ENCODE data around the gene ACSM4. TPM values are rescaled to one million over a fixed set of nuclear protein-coding genes. Genes with fewer than 3 reads are reported as not detected.
"Not testable (repeated sequence)": the region's sequence is repeated elsewhere in the genome, so short reads cannot be mapped to it uniquely, and the experiment has no call there.

The ACSM4 gene
- total RNA-seq, 1 experiment from 2014 or later: not detected

- H3K4me2 ChIP-seq (ENCODE audit: low read length): no peak overlapping the region
- H3K36me3 ChIP-seq (ENCODE audit: low read depth, low read length): no peaks in the 10 kb centered on the region
- H3K27me3 ChIP-seq (ENCODE audit: low read length): peaks cover 11% of the 10 kb centered on the region
- CTCF ChIA-PET: no interaction called here
- H3K9me2 ChIP-seq (replicated peaks; ENCODE audit: low read length): no peaks in the 10 kb centered on the region
- H2AFZ ChIP-seq (ENCODE audit: low read length): no peak overlapping the region
- no peaks in the 10 kb centered on the region for H3K4me1 ChIP-seq (ENCODE audit: insufficient read depth, low read length)
- H3K9ac ChIP-seq (ENCODE audit: low read length): no peak overlapping the region
- no peak overlapping the region for H3K4me3 ChIP-seq (ENCODE audit: low read length)
- POLR2A ChIA-PET (ENCODE audit: unreplicated experiment): no interaction called here
- H4K20me1 ChIP-seq (ENCODE audit: low read length): no peaks in the 10 kb centered on the region
- ATAC-seq (no peak), DNase-seq (no peak)
- intact Hi-C loops (cut with micrococcal nuclease): no loop called here
- H3F3A ChIP-seq (ENCODE audit: low read length, unreplicated experiment): no peaks in the 10 kb centered on the region
- no peak overlapping the region for H3K27ac ChIP-seq (ENCODE audit: low read length)
- no peaks in the 10 kb centered on the region for H3K9me3 ChIP-seq (ENCODE audit: low read length)
- BruUV-seq (replicated peaks): no TSS peak
- TF ChIP-seq EZH2 (IDR thresholded peaks at IDR 0.05; ENCODE audit: low read length, unreplicated experiment) (no peak), EZH2phosphoT487 (IDR thresholded peaks at IDR 0.05; ENCODE audit: borderline replicate concordance, low read length) (no peak), CTCF (conservative IDR thresholded peaks at IDR 0.05; ENCODE audit: low read depth, low read length) (no peak)
- H3K79me2 ChIP-seq (ENCODE audit: low read length): no peaks in the 10 kb centered on the region
Observed at GRCh38 chr12:7282844-7283243, 21.0 kb upstream of the ACSM4 start.

- TF ChIP-seq EZH2 (IDR thresholded peaks at IDR 0.05; ENCODE audit: low read length, unreplicated experiment) (no peak), CTCF (conservative IDR thresholded peaks at IDR 0.05; ENCODE audit: low read depth, low read length) (no peak), EZH2phosphoT487 (IDR thresholded peaks at IDR 0.05; ENCODE audit: borderline replicate concordance, low read length) (no peak)
- H2AFZ ChIP-seq (ENCODE audit: low read length): no peak overlapping the region
- H3K4me2 ChIP-seq (ENCODE audit: low read length): no peak overlapping the region
- BruUV-seq (replicated peaks): no TSS peak
- H3K27ac ChIP-seq (ENCODE audit: low read length): no peak overlapping the region
- H3K4me1 ChIP-seq (ENCODE audit: insufficient read depth, low read length): no peaks in the 10 kb centered on the region
- no peaks in the 10 kb centered on the region for H3K9me2 ChIP-seq (replicated peaks; ENCODE audit: low read length)
- no peaks in the 10 kb centered on the region for H3K36me3 ChIP-seq (ENCODE audit: low read depth, low read length)
- ATAC-seq (no peak), DNase-seq (peak; percentile 6)
- H3K79me2 ChIP-seq (ENCODE audit: low read length): no peaks in the 10 kb centered on the region
- H3K9me3 ChIP-seq (ENCODE audit: low read length): peaks cover 3% of the 10 kb centered on the region; the same call in 1 of the 2 replicates
- ChIA-PET CTCF (no interaction called here), POLR2A (ENCODE audit: unreplicated experiment) (no interaction called here)
- intact Hi-C loops (cut with micrococcal nuclease): no loop called here
- H3F3A ChIP-seq (ENCODE audit: low read length, unreplicated experiment): no peaks in the 10 kb centered on the region
- H3K27me3 ChIP-seq (ENCODE audit: low read length): no peaks in the 10 kb centered on the region
- H3K9ac ChIP-seq (ENCODE audit: low read length): no peak overlapping the region
- H4K20me1 ChIP-seq (ENCODE audit: low read length): no peaks in the 10 kb centered on the region
- no peak overlapping the region for H3K4me3 ChIP-seq (ENCODE audit: low read length)
Observed at GRCh38 chr12:7289743-7290142, 14.1 kb upstream of the ACSM4 start.

GRCh38 chr12:7290588-7290987 is 13.3 kb upstream of the ACSM4 start:
- H3K9ac ChIP-seq (ENCODE audit: low read length); DNase-seq; H3F3A ChIP-seq (ENCODE audit: low read length, unreplicated experiment); CTCF ChIA-PET; H3K27ac ChIP-seq (ENCODE audit: low read length); POLR2A ChIA-PET (ENCODE audit: unreplicated experiment); H2AFZ ChIP-seq (ENCODE audit: low read length); ATAC-seq; H3K9me2 ChIP-seq (replicated peaks; ENCODE audit: low read length); H3K79me2 ChIP-seq (ENCODE audit: low read length); intact Hi-C loops (cut with micrococcal nuclease); H3K4me2 ChIP-seq (ENCODE audit: low read length); H3K27me3 ChIP-seq (ENCODE audit: low read length); H3K9me3 ChIP-seq (ENCODE audit: low read length); H3K4me1 ChIP-seq (ENCODE audit: insufficient read depth, low read length); H4K20me1 ChIP-seq (ENCODE audit: low read length); H3K4me3 ChIP-seq (ENCODE audit: low read length); BruUV-seq (replicated peaks); H3K36me3 ChIP-seq (ENCODE audit: low read depth, low read length): not testable (repeated sequence)
